IMR-90 (cell line): ENCODE results near the gene HCFC1. TPM values are rescaled to one million over a fixed set of nuclear protein-coding genes. Genes with fewer than 3 reads are reported as not detected.

Source experiments
- ATAC-seq: fragments of 200-7000 bp; cut with Tn5 transposase; 2 replicates; pipeline ENCODE4 v1.9.1; 2020; ENCODE audit warnings: low read depth, mild to moderate bottlenecking, moderate library complexity
- BruUV-seq: library from RNA; stranded (reverse); fragments of 400-500 nt; replicated peaks from 2 replicates; lab custom pipeline; 2021; lab: Mats Ljungman, UMichigan
- CTCF ChIA-PET: fragments of 300-600 bp; formaldehyde crosslinking; extraction: SDS; loops from one replicate; lab custom pipeline; 2021; ENCODE audit warnings: antibody characterized with exemption; lab: Yijun Ruan, JAX
- POLR2A ChIA-PET: fragments of 300-600 bp; sonication (Branson Sonifier 250); formaldehyde crosslinking; loops from one replicate; lab custom pipeline; 2022; ENCODE audit warnings: antibody characterized with exemption; ENCODE audit not compliant: unreplicated experiment; lab: Charles Lee
- DNase-seq: peaks from one replicate; pipeline ENCODE4 v3.0.0; 2013
- H2AFZ ChIP-seq: replicated peaks from 2 replicates; pipeline ENCODE3; 2013; ENCODE audit warnings: low read length, mild to moderate bottlenecking; ENCODE audit not compliant: poor library complexity
- H2AK5ac ChIP-seq: 2 replicates; pipeline ENCODE4 v1.6.1; 2013; ENCODE audit warnings: low read depth, low read length, inconsistent platforms
- H2AK9ac ChIP-seq: replicated peaks from 2 replicates; pipeline ENCODE3; 2013; ENCODE audit warnings: mild to moderate bottlenecking, low read depth, low read length, moderate library complexity; ENCODE audit not compliant: poor library complexity
- H2BK120ac ChIP-seq: 2 replicates; pipeline ENCODE4 v1.6.1; 2013; ENCODE audit warnings: low read depth, low read length, inconsistent platforms
- H2BK15ac ChIP-seq: 3 replicates; pipeline ENCODE4 v1.6.1; 2013; ENCODE audit warnings: low read depth, low read length, inconsistent platforms
- H2BK20ac ChIP-seq: 2 replicates; pipeline ENCODE4 v1.6.1; 2013; ENCODE audit warnings: low read depth, mild to moderate bottlenecking, inconsistent platforms, low read length, moderate library complexity
- H2BK5ac ChIP-seq: 2 replicates; pipeline ENCODE4 v1.6.1; 2013; ENCODE audit warnings: mild to moderate bottlenecking, low read depth, low read length, inconsistent platforms; ENCODE audit not compliant: poor library complexity, severe bottlenecking
- H3K14ac ChIP-seq: replicated peaks from 2 replicates; pipeline ENCODE4 v1.6.1; 2013; ENCODE audit warnings: low read depth, low read length, inconsistent platforms
- H3K18ac ChIP-seq: 2 replicates; pipeline ENCODE4 v1.6.1; 2013; ENCODE audit warnings: low read depth, low read length, control low read depth
- H3K23ac ChIP-seq: 2 replicates; pipeline ENCODE4 v1.6.1; 2013; ENCODE audit warnings: low read depth, low read length, inconsistent platforms
- H3K27ac ChIP-seq: 2 replicates; pipeline ENCODE4 v1.5.1; 2013; ENCODE audit warnings: mild to moderate bottlenecking, control low read depth, low read length; ENCODE audit not compliant: insufficient read depth
- H3K27me3 ChIP-seq: 2 replicates; pipeline ENCODE4 v1.6.1; 2013; ENCODE audit warnings: low read length; ENCODE audit not compliant: control insufficient read depth, insufficient read depth
- H3K36me3 ChIP-seq: 2 replicates; pipeline ENCODE4 v1.6.1; 2013; ENCODE audit warnings: low read length, mixed read lengths; ENCODE audit not compliant: control insufficient read depth, insufficient read depth
- H3K4ac ChIP-seq: 2 replicates; pipeline ENCODE4 v1.6.1; 2013; ENCODE audit warnings: low read depth, low read length, inconsistent platforms
- H3K4me1 ChIP-seq: 2 replicates; pipeline ENCODE4 v1.6.1; 2013; ENCODE audit warnings: low read length, mixed read lengths; ENCODE audit not compliant: control insufficient read depth, insufficient read depth
- H3K4me2 ChIP-seq: 2 replicates; pipeline ENCODE4 v1.6.1; 2013; ENCODE audit warnings: low read depth, mild to moderate bottlenecking, control low read depth, low read length, moderate library complexity
- H3K4me3 ChIP-seq: 2 replicates; pipeline ENCODE4 v1.5.1; 2013; ENCODE audit warnings: low read depth, mild to moderate bottlenecking, control low read depth, low read length, moderate library complexity; ENCODE audit not compliant: insufficient read depth
- H3K56ac ChIP-seq: 2 replicates; pipeline ENCODE4 v1.6.1; 2013; ENCODE audit warnings: low read length, inconsistent platforms; ENCODE audit not compliant: insufficient read depth; ENCODE audit errors: extremely low read depth
- H3K79me1 ChIP-seq, 2 experiments: 2 replicates each; pipeline ENCODE4 v1.6.1; 2013; ENCODE audit warnings: low read length in 2 of 2, inconsistent platforms in 1 of 2, low read depth in 1 of 2
- H3K9ac ChIP-seq: 2 replicates; pipeline ENCODE4 v1.6.1; 2013; ENCODE audit warnings: low read depth, low read length, control low read depth
- H3K9me1 ChIP-seq: 2 replicates; pipeline ENCODE4 v1.6.1; 2013; ENCODE audit warnings: low read length, inconsistent platforms; ENCODE audit not compliant: insufficient read depth
- H3K9me3 ChIP-seq: 2 replicates; pipeline ENCODE4 v1.6.1; 2013; ENCODE audit warnings: low read length; ENCODE audit not compliant: control insufficient read depth, insufficient read depth
- H4K20me1 ChIP-seq: 2 replicates; pipeline ENCODE4 v1.6.1; 2013; ENCODE audit warnings: low read length, inconsistent platforms; ENCODE audit not compliant: insufficient read depth
- H4K5ac ChIP-seq: 2 replicates; pipeline ENCODE4 v1.6.1; 2013; ENCODE audit warnings: mild to moderate bottlenecking, low read depth, low read length, control low read depth
- H4K8ac ChIP-seq, 2 experiments: 2 replicates each; pipeline ENCODE4 v1.6.1; 2013; ENCODE audit warnings: low read depth in 2 of 2, low read length in 2 of 2, control low read depth in 1 of 2, inconsistent platforms in 1 of 2
- H4K91ac ChIP-seq: 2 replicates; pipeline ENCODE4 v1.6.1; 2013; ENCODE audit warnings: low read depth, low read length, inconsistent platforms; ENCODE audit not compliant: insufficient read depth
- BHLHE40 ChIP-seq: fragments of 150-350 bp; IDR thresholded peaks from 2 replicates; pipeline ENCODE4 v1.6.1; 2016; ENCODE audit warnings: mild to moderate bottlenecking, low read depth, low read length
- CEBPB ChIP-seq: IDR thresholded peaks from 2 replicates; pipeline ENCODE4 v1.6.1; 2012; ENCODE audit warnings: low read depth, low read length, improper control_type of control experiment
- CHD1 ChIP-seq: IDR thresholded peaks from 2 replicates; pipeline ENCODE4 v1.6.1; 2012; ENCODE audit warnings: low read depth, low read length, improper control_type of control experiment
- CTCF ChIP-seq: conservative IDR thresholded peaks from 2 replicates; pipeline ENCODE4 v1.5.1; 2012; ENCODE audit warnings: mild to moderate bottlenecking, low read depth, low read length, improper control_type of control experiment
- ELK1 ChIP-seq: fragments of 150-350 bp; IDR thresholded peaks from 2 replicates; pipeline ENCODE4 v1.6.1; 2016; ENCODE audit warnings: low read depth, mild to moderate bottlenecking, low read length, moderate library complexity, borderline replicate concordance
- FOS ChIP-seq: fragments of 150-350 bp; IDR thresholded peaks from 2 replicates; pipeline ENCODE4 v1.6.1; 2016; ENCODE audit warnings: low read depth, low read length
- MAFK ChIP-seq: IDR thresholded peaks from 2 replicates; pipeline ENCODE4 v1.6.1; 2012; ENCODE audit warnings: low read depth, low read length, improper control_type of control experiment
- MAZ ChIP-seq: IDR thresholded peaks from 2 replicates; pipeline ENCODE4 v1.6.1; 2012; ENCODE audit warnings: low read depth, mild to moderate bottlenecking, low read length, improper control_type of control experiment, moderate library complexity, borderline replicate concordance
- NFE2L2 ChIP-seq: fragments of 150-350 bp; IDR thresholded peaks from 2 replicates; pipeline ENCODE4 v1.6.1; 2016; ENCODE audit warnings: low read depth, mild to moderate bottlenecking, low read length
- POLR2A ChIP-seq: IDR thresholded peaks from 2 replicates; pipeline ENCODE4 v1.6.1; 2012; ENCODE audit warnings: mild to moderate bottlenecking, low read depth, low read length
- RAD21 ChIP-seq: IDR thresholded peaks from 2 replicates; pipeline ENCODE4 v1.6.1; 2012; ENCODE audit warnings: low read length, improper control_type of control experiment
- RCOR1 ChIP-seq: IDR thresholded peaks from 2 replicates; pipeline ENCODE4 v1.6.1; 2012; ENCODE audit warnings: mild to moderate bottlenecking, low read length, improper control_type of control experiment; ENCODE audit not compliant: insufficient replicate concordance
- RFX5 ChIP-seq: IDR thresholded peaks from 2 replicates; pipeline ENCODE4 v1.8.0; 2012; ENCODE audit warnings: low read depth, mild to moderate bottlenecking, low read length, moderate library complexity
- SMC3 ChIP-seq: fragments of 150-350 bp; IDR thresholded peaks from 2 replicates; pipeline ENCODE4 v1.6.1; 2016; ENCODE audit warnings: low read depth, mild to moderate bottlenecking, antibody characterized with exemption, low read length, moderate library complexity
- USF2 ChIP-seq: fragments of 150-350 bp; IDR thresholded peaks from 2 replicates; pipeline ENCODE4 v1.6.1; 2017; ENCODE audit warnings: mild to moderate bottlenecking, antibody characterized with exemption, low read length, low read depth
- WGBS, 2 experiments: methylation state at CpG; one replicate each; pipeline versions ENCODE4 v1.1.5 to v1.1.7; 2013; ENCODE audit warnings: missing lambda C conversion rate in 2 of 2; ENCODE audit not compliant: insufficient read length in 1 of 2; ENCODE audit errors: extremely low coverage in 2 of 2; 5-methylcytosine and 5-hydroxymethylcytosine counted together
- dilution Hi-C: fragments of 300-500 bp; cut with HindIII; formaldehyde crosslinking; loops from one replicate; pipeline ENCODE4 v1.14.3; 2018; ENCODE audit warnings: low sequenced_read_pairs; ENCODE audit not compliant: unreplicated experiment
- in situ Hi-C: fragments of 300-500 bp; cut with MboI; formaldehyde crosslinking; loops from 3 replicates; pipeline ENCODE4 v1.14.3; 2019; ENCODE audit warnings: low sequenced_read_pairs, inconsistent platforms, mixed read lengths
- intact Hi-C: fragments of 100-400 bp; cut with micrococcal nuclease; formaldehyde crosslinking; loops from 2 replicates; pipeline ENCODE4 v1.10.0; 2022
- polyA plus RNA-seq, 3 experiments: library from polyadenylated mRNA; depleted of rRNA; stranded (reverse); fragments of >200 nt; gene quantifications; 2 replicates each; pipeline ENCODE4 v1.2.3, GENCODE V29; 2012; ENCODE audit warnings: low replicate concordance in 1 of 3
- total RNA-seq: library from RNA; depleted of rRNA; stranded (reverse); fragments of >200 nt; gene quantifications from 2 replicates; pipeline ENCODE4 v1.2.3, GENCODE V29; 2012

HCFC1 gene
- total and polyA plus RNA-seq, 2 of the 4 experiments (the other 2 are of a cell fraction): 3.2 to 17.6 TPM

GRCh38 chrX:153956044-153956907 is 15.3 kb downstream of the HCFC1 start:
- no peak overlapping the region for H3K27ac ChIP-seq
- no peak overlapping the region for H2AK9ac ChIP-seq
- H3K9me3 ChIP-seq: no peaks in the 10 kb centered on the region
- no peak overlapping the region for H3K4me2 ChIP-seq
- H2BK15ac ChIP-seq: no peak overlapping the region
- no peak overlapping the region for H3K4me3 ChIP-seq
- peaks cover 0 to 6% of the 10 kb centered on the region in 2 experiments; a peak in 3 of 4 replicates for H3K79me1 ChIP-seq
- no peaks in the 10 kb centered on the region for H3K27me3 ChIP-seq
- in situ Hi-C loops: no loop called here
- no peak overlapping the region for H3K56ac ChIP-seq
- H3K9me1 ChIP-seq: no peaks in the 10 kb centered on the region
- H2AFZ ChIP-seq: no peak overlapping the region
- POLR2A ChIA-PET: no interaction called here
- intact Hi-C loops: no loop called here
- WGBS, 2 experiments: 80% methylated on average over 19 of the region's 35 CpGs; no CpG with 5 or more reads in 1 of the 2 experiments
- H3K18ac ChIP-seq: no peak overlapping the region
- no peak overlapping the region for H3K23ac ChIP-seq
- H2AK5ac ChIP-seq: no peak overlapping the region
- H4K5ac ChIP-seq: no peak overlapping the region
- H3K4me1 ChIP-seq: peaks cover 4% of the 10 kb centered on the region
- dilution Hi-C loops: no loop called here
- DNase-seq: no peak
- TF ChIP-seq NFE2L2 (no peak), RAD21 (no peak), RCOR1 (no peak), CHD1 (no peak), ELK1 (no peak), RFX5 (no peak), SMC3 (no peak), MAFK (no peak), MAZ (no peak), CEBPB (no peak), BHLHE40 (no peak), CTCF (no peak), USF2 (no peak), POLR2A (no peak), FOS (no peak)
- no peak overlapping the region for H2BK120ac ChIP-seq
- CTCF ChIA-PET: no interaction called here
- no peak for ATAC-seq
- H4K20me1 ChIP-seq: no peaks in the 10 kb centered on the region; the same call in 1 of the 2 replicates
- no peak overlapping the region for H3K14ac ChIP-seq
- no peak overlapping the region for H2BK5ac ChIP-seq
- H3K9ac ChIP-seq: no peak overlapping the region
- H4K91ac ChIP-seq: no peak overlapping the region
- H2BK20ac ChIP-seq: no peak overlapping the region
- H3K36me3 ChIP-seq: peaks cover 84% of the 10 kb centered on the region
- H4K8ac ChIP-seq: no peak overlapping the region
- no peak overlapping the region for H3K4ac ChIP-seq
- no TSS peak for BruUV-seq
